Uterine smooth muscle cell (primary cell): ENCODE results near the gene NCCRP1. TPM values are rescaled to one million over a fixed set of nuclear protein-coding genes. Genes with fewer than 3 reads are reported as not detected.

Source experiments
- total RNA-seq: library from RNA; depleted of rRNA; stranded (reverse); fragments of >200 nt; gene quantifications from 2 replicates; pipeline ENCODE4 v1.2.3, GENCODE V29; 2014

NCCRP1 gene
- total RNA-seq, result not detected in 2 replicates

GRCh38 chr19:39196860-39197562 is at the start of gene NCCRP1:
TSS of gene NCCRP1 (plus strand) at chr19:39196964. CDS start at chr19:39196983, 19 bp downstream.

GRCh38 chr19:39203372-39204341 is 6.9 kb downstream of the NCCRP1 start, which contains the start of gene SYCN:
TSS of gene SYCN (minus strand) at chr19:39204263. CDS start at chr19:39204254, 9 bp downstream.

GRCh38 chr19:39244410-39245100 is 47.8 kb downstream of the NCCRP1 start, which contains the start of gene IFNL3:
TSS of gene IFNL3 (minus strand) at chr19:39245006. CDS start at chr19:39244967, 39 bp downstream.

GRCh38 chr19:39248806-39249205 is 52.0 kb downstream of the NCCRP1 start, which contains the start of gene IFNL4:
TSS of gene IFNL4 (minus strand) at chr19:39248856.

Other genes starting within 250 kb of the NCCRP1 start
- gene FBXO17, start 221.2 kb upstream of the NCCRP1 start, total RNA-seq, result 33.9 and 45.4 TPM in 2 replicates
- 1.3 and 3.4 TPM in 2 replicates for gene FBXO27, start 164.4 kb upstream of the NCCRP1 start, total RNA-seq
- 0.33 and 0.87 TPM in 2 replicates for gene ACP7, start 112.6 kb upstream of the NCCRP1 start, total RNA-seq
- gene PAK4, start 71.2 kb upstream of the NCCRP1 start, total RNA-seq, result 11.6 and 14.0 TPM in 2 replicates
- not detected in 2 replicates for gene SYCN, start 7.3 kb downstream of the NCCRP1 start, total RNA-seq
- not detected in 2 replicates for gene IFNL3, start 48.0 kb downstream of the NCCRP1 start, total RNA-seq
- not detected in 2 replicates for gene IFNL4, start 51.9 kb downstream of the NCCRP1 start, total RNA-seq
- not detected in 2 replicates for gene IFNL2, start 71.4 kb downstream of the NCCRP1 start, total RNA-seq
- not detected in 2 replicates for gene IFNL1, start 99.4 kb downstream of the NCCRP1 start, total RNA-seq
- 0.25 TPM in 1 of 2 replicates, not detected in the other for gene LRFN1, start 123.9 kb downstream of the NCCRP1 start, total RNA-seq
- 0.44 and 0.50 TPM in 2 replicates for gene GMFG, start 139.1 kb downstream of the NCCRP1 start, total RNA-seq
- gene SAMD4B, start 145.5 kb downstream of the NCCRP1 start, total RNA-seq, result 59.9 and 60.4 TPM in 2 replicates
- 38.4 and 55.6 TPM in 2 replicates for gene PAF1, start 194.1 kb downstream of the NCCRP1 start, total RNA-seq
- 15.2 and 20.6 TPM in 2 replicates for gene MED29, start 194.4 kb downstream of the NCCRP1 start, total RNA-seq
- gene ZFP36, start 209.9 kb downstream of the NCCRP1 start, total RNA-seq, result 1.8 and 3.0 TPM in 2 replicates
- gene PLEKHG2, start 215.7 kb downstream of the NCCRP1 start, total RNA-seq, result 9.0 and 16.4 TPM in 2 replicates
- gene RPS16, start 239.0 kb downstream of the NCCRP1 start, total RNA-seq, result 111 and 167 TPM in 2 replicates
- gene SUPT5H, start 248.6 kb downstream of the NCCRP1 start, total RNA-seq, result 63.1 and 67.6 TPM in 2 replicates